ENCODE data around the gene ARHGAP23. TPM values are rescaled to one million over a fixed set of nuclear protein-coding genes. Genes with fewer than 3 reads are reported as not detected.

The ARHGAP23 gene
- total RNA-seq, 2 donors from 2014 or later: 9.4 to 18.0 TPM

DNA sequence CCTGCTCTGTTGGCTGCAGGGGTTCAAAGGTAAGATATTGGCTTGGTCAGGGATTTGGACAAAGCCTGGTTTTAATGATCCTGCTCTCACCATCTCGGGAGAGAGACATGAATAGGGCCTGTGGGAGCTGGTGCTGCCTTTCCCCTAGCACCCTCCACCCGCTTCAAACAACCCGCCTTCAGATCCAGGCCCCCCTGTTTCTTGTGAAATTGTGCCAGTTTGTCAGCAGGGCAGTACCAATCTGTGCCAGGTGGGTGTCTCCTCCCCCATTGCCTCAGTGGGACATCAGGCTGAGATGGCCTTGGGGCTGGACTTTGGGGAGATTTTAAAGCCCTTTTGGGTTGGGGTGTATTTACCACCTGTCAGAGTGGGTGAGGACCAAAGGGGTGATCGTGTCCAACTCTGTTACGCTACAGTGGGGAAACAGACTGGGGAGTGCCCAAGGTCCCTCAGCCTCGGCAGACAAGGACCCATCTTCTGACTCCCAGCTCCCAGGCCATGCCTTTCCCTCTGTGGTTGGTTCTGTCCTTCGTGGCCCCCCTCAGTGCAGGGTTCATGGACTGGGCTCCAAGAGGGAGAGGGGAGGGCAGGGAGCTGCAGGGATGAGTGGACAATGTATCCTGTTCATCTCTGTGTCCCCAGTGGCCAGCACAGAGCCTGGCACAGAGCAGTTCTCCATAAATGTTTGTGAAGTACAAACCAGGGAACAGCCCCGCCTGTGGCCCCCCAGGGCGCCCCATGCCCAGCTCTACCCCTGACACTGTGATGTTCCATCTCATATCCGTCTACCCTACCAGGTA lies 3.3 kb downstream of the ARHGAP23 start:
- Mint-ChIP-seq H3K4me3 (no peak overlapping the region), H3K27me3 (ENCODE audit: insufficient read depth) (peaks cover 27% of the 10 kb centered on the region), H3K9me3 (no peaks in the 10 kb centered on the region), H3K4me1 (peaks cover 4% of the 10 kb centered on the region), H3K36me3 (ENCODE audit: low read depth) (no peaks in the 10 kb centered on the region), H3K27ac (no peak overlapping the region)
- peak; percentile 39 for DNase-seq
- H3K27ac ChIP-seq (ENCODE audit: low read depth, low read length): no peak overlapping the region
- peaks cover 26% of the 10 kb centered on the region for H3K27me3 ChIP-seq (ENCODE audit: control insufficient read depth, insufficient read depth, low read length, poor library complexity, severe bottlenecking)
- H3K9ac ChIP-seq (ENCODE audit: extremely low read depth, low read length, poor library complexity, severe bottlenecking): no peak overlapping the region
- TF ChIP-seq, protein P1, sequence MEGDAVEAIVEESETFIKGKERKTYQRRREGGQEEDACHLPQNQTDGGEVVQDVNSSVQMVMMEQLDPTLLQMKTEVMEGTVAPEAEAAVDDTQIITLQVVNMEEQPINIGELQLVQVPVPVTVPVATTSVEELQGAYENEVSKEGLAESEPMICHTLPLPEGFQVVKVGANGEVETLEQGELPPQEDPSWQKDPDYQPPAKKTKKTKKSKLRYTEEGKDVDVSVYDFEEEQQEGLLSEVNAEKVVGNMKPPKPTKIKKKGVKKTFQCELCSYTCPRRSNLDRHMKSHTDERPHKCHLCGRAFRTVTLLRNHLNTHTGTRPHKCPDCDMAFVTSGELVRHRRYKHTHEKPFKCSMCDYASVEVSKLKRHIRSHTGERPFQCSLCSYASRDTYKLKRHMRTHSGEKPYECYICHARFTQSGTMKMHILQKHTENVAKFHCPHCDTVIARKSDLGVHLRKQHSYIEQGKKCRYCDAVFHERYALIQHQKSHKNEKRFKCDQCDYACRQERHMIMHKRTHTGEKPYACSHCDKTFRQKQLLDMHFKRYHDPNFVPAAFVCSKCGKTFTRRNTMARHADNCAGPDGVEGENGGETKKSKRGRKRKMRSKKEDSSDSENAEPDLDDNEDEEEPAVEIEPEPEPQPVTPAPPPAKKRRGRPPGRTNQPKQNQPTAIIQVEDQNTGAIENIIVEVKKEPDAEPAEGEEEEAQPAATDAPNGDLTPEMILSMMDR (conservative IDR thresholded peaks at IDR 0.05): no peak
- no peaks in the 10 kb centered on the region for H3K4me1 ChIP-seq (ENCODE audit: control insufficient read depth, insufficient read depth, low read length)
- 91% methylated on average over 9 to 10 of the region's 10 CpGs for WGBS, 2 experiments (ENCODE audit: insufficient coverage in 1 of 2, insufficient read length in 1 of 2)
- H3K4me3 ChIP-seq (ENCODE audit: low read length): no peak overlapping the region
- H3K36me3 ChIP-seq (ENCODE audit: control insufficient read depth, insufficient read depth, low read length): no peaks in the 10 kb centered on the region
- no peaks in the 10 kb centered on the region for H3K9me3 ChIP-seq (ENCODE audit: control insufficient read depth, low read length)

GRCh38 chr17:38434178-38434665 lies 6.0 kb downstream of the ARHGAP23 start:
- Histone ChIP-seq H3K27ac (ENCODE audit: low read depth, low read length) (no peak overlapping the region), H3K4me3 (ENCODE audit: low read length) (no peak overlapping the region), H3K27me3 (ENCODE audit: control insufficient read depth, insufficient read depth, low read length, poor library complexity, severe bottlenecking) (peaks cover 11% of the 10 kb centered on the region), H3K9me3 (ENCODE audit: control insufficient read depth, low read length) (no peaks in the 10 kb centered on the region), H3K9ac (ENCODE audit: extremely low read depth, low read length, poor library complexity, severe bottlenecking) (no peak overlapping the region), H3K36me3 (ENCODE audit: control insufficient read depth, insufficient read depth, low read length) (no peaks in the 10 kb centered on the region), H3K4me1 (ENCODE audit: control insufficient read depth, insufficient read depth, low read length) (no peaks in the 10 kb centered on the region)
- peak; percentile 53 for DNase-seq
- Mint-ChIP-seq H3K4me3 (no peak overlapping the region), H3K9me3 (no peaks in the 10 kb centered on the region), H3K36me3 (ENCODE audit: low read depth) (no peaks in the 10 kb centered on the region), H3K27ac (no peak overlapping the region), H3K27me3 (ENCODE audit: insufficient read depth) (peaks cover 10% of the 10 kb centered on the region), H3K4me1 (no peaks in the 10 kb centered on the region)
- 81 to 88% methylated on average over 13 to 21 of the region's 21 CpGs for WGBS, 2 experiments (ENCODE audit: insufficient coverage in 1 of 2, insufficient read length in 1 of 2)
- TF ChIP-seq, protein P1 (conservative IDR thresholded peaks at IDR 0.05): no peak

GRCh38 chr17:38435795-38436194 lies 7.5 kb downstream of the ARHGAP23 start:
- H3K27me3 ChIP-seq (ENCODE audit: control insufficient read depth, insufficient read depth, low read length, poor library complexity, severe bottlenecking): no peaks in the 10 kb centered on the region
- Mint-ChIP-seq H3K4me1 (no peaks in the 10 kb centered on the region), H3K9me3 (no peaks in the 10 kb centered on the region), H3K27ac (peak overlapping the region; percentile 42), H3K27me3 (ENCODE audit: insufficient read depth) (no peaks in the 10 kb centered on the region), H3K36me3 (ENCODE audit: low read depth) (no peaks in the 10 kb centered on the region), H3K4me3 (no peak overlapping the region)
- H3K4me1 ChIP-seq (ENCODE audit: control insufficient read depth, insufficient read depth, low read length): no peaks in the 10 kb centered on the region
- peak; percentile 60 for DNase-seq
- WGBS, 2 experiments (ENCODE audit: insufficient coverage in 1 of 2, insufficient read length in 1 of 2): 82 to 90% methylated on average over 2 to 9 of the region's 9 CpGs
- no peak overlapping the region for H3K27ac ChIP-seq (ENCODE audit: low read depth, low read length)
- no peaks in the 10 kb centered on the region for H3K36me3 ChIP-seq (ENCODE audit: control insufficient read depth, insufficient read depth, low read length)
- TF ChIP-seq, protein P1 (conservative IDR thresholded peaks at IDR 0.05): no peak
- H3K9ac ChIP-seq (ENCODE audit: extremely low read depth, low read length, poor library complexity, severe bottlenecking): no peak overlapping the region
- no peaks in the 10 kb centered on the region for H3K9me3 ChIP-seq (ENCODE audit: control insufficient read depth, low read length)
- no peak overlapping the region for H3K4me3 ChIP-seq (ENCODE audit: low read length)

Measured in endodermal cell (in vitro differentiated cells).